Cardiac muscle cell (in vitro differentiated cells and primary cell): ENCODE measurements around the gene MICAL2. TPM values are rescaled to one million over a fixed set of nuclear protein-coding genes. Genes with fewer than 3 reads are reported as not detected.
A peak's percentile ranks its signal among the peaks of the same experiment; 100 is the strongest.

ENCODE experiments used
- DNase-seq, 2 donors: peaks; one replicate each; pipeline versions ENCODE4 v3.0.0 to v3.0.0-alpha.2; 2010 to 2017; ENCODE audit warnings: low read depth in 1 of 2, low spot score in 1 of 2
- H3K27ac ChIP-seq: fragments of 200-600 bp; sonication (generic); 2 replicates; pipeline ENCODE4 v1.5.1; 2016
- H3K27me3 ChIP-seq: fragments of 200-600 bp; sonication (generic); 2 replicates; pipeline ENCODE4 v1.6.0; 2016; ENCODE audit warnings: control low read depth
- H3K36me3 ChIP-seq: fragments of 200-600 bp; sonication (generic); 2 replicates; pipeline ENCODE4 v1.5.1; 2016; ENCODE audit warnings: control low read depth
- H3K4me1 ChIP-seq: fragments of 200-600 bp; sonication (generic); 2 replicates; pipeline ENCODE4 v1.8.1; 2017; ENCODE audit warnings: low read depth, mild to moderate bottlenecking, mixed run types
- H3K4me3 ChIP-seq: fragments of 200-600 bp; sonication (generic); 2 replicates; pipeline ENCODE4 v1.5.1; 2016; ENCODE audit warnings: mild to moderate bottlenecking
- H3K9me3 ChIP-seq: fragments of 200-600 bp; sonication (generic); 2 replicates; pipeline ENCODE4 v1.5.1; 2017; ENCODE audit warnings: low read depth, mild to moderate bottlenecking, control low read depth
- polyA plus RNA-seq: library from polyadenylated mRNA; unstranded; fragments of >200 nt; fragmentation: Nextera tagmentation; extraction: Ambion mirVana; gene quantifications from 2 replicates; pipeline ENCODE4 v1.2.1, GENCODE V29; 2016
- total RNA-seq: library from RNA; depleted of rRNA; stranded (reverse); fragments of >200 nt; gene quantifications from 2 replicates; pipeline ENCODE4 v1.2.3, GENCODE V29; 2016
- TF ChIP-seq, protein P1 (sequence below): IDR thresholded peaks from 2 replicates; pipeline ENCODE4 v1.5.1; 2012; ENCODE audit warnings: low read depth, mild to moderate bottlenecking, low read length

The MICAL2 gene
- total and polyA plus RNA-seq, 2 experiments from 2014 or later, result 153 to 178 TPM

DNA sequence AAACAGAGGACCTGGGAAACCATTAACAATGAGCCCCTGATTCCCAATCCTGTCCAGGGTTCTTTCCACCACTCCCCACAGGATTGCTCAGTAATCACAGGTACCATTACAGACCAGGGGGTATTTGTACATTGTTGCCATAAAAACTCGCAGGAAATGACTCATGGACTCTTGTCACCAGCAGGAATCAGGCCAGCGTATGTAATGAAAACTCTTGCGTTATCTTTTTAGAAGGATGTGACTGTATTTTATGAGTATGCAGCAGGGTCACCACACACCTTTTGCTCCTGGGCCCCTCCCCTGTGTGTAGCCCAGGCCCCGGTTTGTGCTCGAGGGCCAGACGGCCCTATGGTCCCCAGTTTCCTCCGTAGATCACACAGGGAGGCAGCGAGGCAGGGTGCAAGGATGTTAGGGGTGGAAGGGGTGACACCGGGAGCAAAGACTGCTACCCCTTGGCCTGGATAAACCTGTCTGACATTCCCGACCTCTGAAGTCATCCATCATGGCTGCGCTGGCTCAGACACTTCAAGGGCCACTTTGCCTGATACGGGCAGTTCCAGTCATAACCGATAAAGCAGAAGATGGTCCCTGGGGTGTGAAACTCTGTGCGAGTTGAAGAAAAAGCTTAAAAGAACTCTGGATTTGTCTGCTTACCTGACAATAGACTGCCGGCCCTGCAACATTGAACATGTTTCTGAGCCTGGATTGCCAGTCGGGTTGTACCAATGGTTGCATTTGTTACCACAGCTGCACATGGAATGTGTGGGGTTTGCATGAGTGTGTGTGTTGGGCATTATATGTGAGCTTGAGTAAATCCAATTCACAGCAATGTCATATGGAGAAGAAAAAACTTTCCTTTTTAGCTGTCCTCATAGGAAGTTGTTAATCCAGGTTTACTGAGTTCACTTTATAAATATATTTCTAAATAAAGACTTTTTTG is 56.9 kb downstream of the MICAL2 start:
- Histone ChIP-seq H3K36me3 (peaks cover 3% of the 10 kb centered on the region), H3K9me3 (no peaks in the 10 kb centered on the region), H3K4me3 (no peak overlapping the region), H3K4me1 (peaks cover 50% of the 10 kb centered on the region), H3K27me3 (no peaks in the 10 kb centered on the region), H3K27ac (peak overlapping the region; percentile 86)
- peak in 1 of 2 donors; percentile 83 for DNase-seq
- TF ChIP-seq, protein P1, sequence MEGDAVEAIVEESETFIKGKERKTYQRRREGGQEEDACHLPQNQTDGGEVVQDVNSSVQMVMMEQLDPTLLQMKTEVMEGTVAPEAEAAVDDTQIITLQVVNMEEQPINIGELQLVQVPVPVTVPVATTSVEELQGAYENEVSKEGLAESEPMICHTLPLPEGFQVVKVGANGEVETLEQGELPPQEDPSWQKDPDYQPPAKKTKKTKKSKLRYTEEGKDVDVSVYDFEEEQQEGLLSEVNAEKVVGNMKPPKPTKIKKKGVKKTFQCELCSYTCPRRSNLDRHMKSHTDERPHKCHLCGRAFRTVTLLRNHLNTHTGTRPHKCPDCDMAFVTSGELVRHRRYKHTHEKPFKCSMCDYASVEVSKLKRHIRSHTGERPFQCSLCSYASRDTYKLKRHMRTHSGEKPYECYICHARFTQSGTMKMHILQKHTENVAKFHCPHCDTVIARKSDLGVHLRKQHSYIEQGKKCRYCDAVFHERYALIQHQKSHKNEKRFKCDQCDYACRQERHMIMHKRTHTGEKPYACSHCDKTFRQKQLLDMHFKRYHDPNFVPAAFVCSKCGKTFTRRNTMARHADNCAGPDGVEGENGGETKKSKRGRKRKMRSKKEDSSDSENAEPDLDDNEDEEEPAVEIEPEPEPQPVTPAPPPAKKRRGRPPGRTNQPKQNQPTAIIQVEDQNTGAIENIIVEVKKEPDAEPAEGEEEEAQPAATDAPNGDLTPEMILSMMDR, result no peak

GRCh38 chr11:12168114-12168513 is 57.7 kb downstream of the MICAL2 start:
- Histone ChIP-seq H3K4me3 (no peak overlapping the region), H3K9me3 (no peaks in the 10 kb centered on the region), H3K4me1 (peaks cover 51% of the 10 kb centered on the region), H3K36me3 (no peaks in the 10 kb centered on the region), H3K27me3 (no peaks in the 10 kb centered on the region), H3K27ac (peak overlapping the region; percentile 86)
- TF ChIP-seq, protein P1, result no peak
- DNase-seq, result no peak

DNA sequence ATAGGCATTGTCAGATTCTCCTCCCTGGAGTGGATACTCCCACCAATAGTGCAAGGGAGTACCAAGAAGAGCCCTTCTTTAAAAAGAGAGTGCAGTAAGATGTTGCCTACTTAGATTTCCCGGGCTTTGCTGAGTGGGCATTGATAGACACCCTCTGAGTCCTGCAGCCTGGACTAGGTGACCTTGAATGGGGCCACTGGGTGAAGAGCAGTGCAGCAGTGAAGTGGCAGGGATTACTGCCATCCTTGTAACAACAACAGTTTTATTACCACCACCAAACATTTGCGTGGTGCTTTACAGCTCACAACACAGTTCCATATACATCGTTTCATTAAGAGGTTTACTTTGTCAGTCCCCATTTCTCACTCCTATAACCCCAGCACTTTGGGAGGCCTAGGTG is 59.4 kb downstream of the MICAL2 start:
- no peaks in the 10 kb centered on the region for H3K9me3 ChIP-seq
- peak overlapping the region; percentile 88 for H3K27ac ChIP-seq
- H3K4me3 ChIP-seq, result no peak overlapping the region
- TF ChIP-seq, protein P1, result no peak
- no peaks in the 10 kb centered on the region for H3K27me3 ChIP-seq
- DNase-seq, result peak in 1 of 2 donors; percentile 50
- H3K36me3 ChIP-seq, result no peaks in the 10 kb centered on the region
- peaks cover 50% of the 10 kb centered on the region for H3K4me1 ChIP-seq

DNA sequence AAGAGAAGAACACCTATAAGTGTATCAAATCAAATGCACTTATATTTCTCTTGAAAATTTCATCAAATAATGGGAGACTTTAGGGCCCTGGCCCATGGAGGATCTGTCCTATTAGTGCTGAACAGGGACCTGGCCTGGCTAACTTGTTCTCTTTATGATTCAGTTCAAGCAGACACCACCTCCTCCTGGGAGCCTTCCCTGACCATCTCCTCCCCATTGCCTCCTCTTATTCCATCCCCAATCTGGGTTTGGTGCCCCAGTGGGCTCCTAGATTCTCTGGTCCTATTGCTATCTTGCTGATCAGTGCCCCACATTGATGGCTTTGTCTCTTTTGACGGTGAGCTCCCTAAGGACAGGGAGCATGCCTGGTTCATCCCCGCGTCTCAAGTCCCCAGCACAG is 60.1 kb downstream of the MICAL2 start:
- peaks cover 51% of the 10 kb centered on the region for H3K4me1 ChIP-seq
- H3K27me3 ChIP-seq, result no peaks in the 10 kb centered on the region
- H3K27ac ChIP-seq, result peak overlapping the region; percentile 88
- H3K9me3 ChIP-seq, result no peaks in the 10 kb centered on the region
- DNase-seq, result no peak
- H3K36me3 ChIP-seq, result no peaks in the 10 kb centered on the region
- H3K4me3 ChIP-seq, result no peak overlapping the region
- TF ChIP-seq, protein P1, result no peak

- H3K4me3 ChIP-seq, result no peak overlapping the region
- H3K4me1 ChIP-seq, result peaks cover 51% of the 10 kb centered on the region
- H3K9me3 ChIP-seq, result no peaks in the 10 kb centered on the region
- no peaks in the 10 kb centered on the region for H3K36me3 ChIP-seq
- TF ChIP-seq, protein P1, result no peak
- peak in 1 of 2 donors; percentile 93 for DNase-seq
- H3K27me3 ChIP-seq, result no peaks in the 10 kb centered on the region
- H3K27ac ChIP-seq, result peak overlapping the region; percentile 88
Measured at GRCh38 chr11:12170984-12171383, 60.6 kb downstream of the MICAL2 start.
